Parathyroid adenoma (tissue), 2 donors: ENCODE measurements around the gene ALPP.

ENCODE experiments used
- H2AFZ ChIP-seq: fragments of 300-600 bp; sonication (generic); one replicate; pipeline ENCODE4 v1.7.0; 2017; ENCODE audit warnings: antibody characterized with exemption, mild to moderate bottlenecking
- H3K27ac ChIP-seq: fragments of 300-600 bp; sonication (generic); one replicate; pipeline ENCODE4 v1.7.0; 2017
- H3K27me3 ChIP-seq: fragments of 300-600 bp; sonication (generic); one replicate; pipeline ENCODE4 v1.7.0; 2017; ENCODE audit warnings: low read length; ENCODE audit not compliant: control insufficient read depth, insufficient read depth
- H3K36me3 ChIP-seq: fragments of 300-600 bp; sonication (generic); one replicate; pipeline ENCODE4 v1.7.0; 2017; ENCODE audit warnings: low read length; ENCODE audit not compliant: control insufficient read depth, insufficient read depth
- H3K4me1 ChIP-seq: fragments of 300-600 bp; sonication (generic); one replicate; pipeline ENCODE4 v1.7.0; 2017; ENCODE audit warnings: control low read depth
- H3K4me2 ChIP-seq: fragments of 300-600 bp; sonication (generic); one replicate; pipeline ENCODE4 v1.7.0; 2017; ENCODE audit warnings: low read length
- H3K4me3 ChIP-seq: fragments of 300-600 bp; sonication (generic); one replicate; pipeline ENCODE4 v1.7.0; 2017; ENCODE audit warnings: low read depth, low read length
- H3K79me2 ChIP-seq: fragments of 300-600 bp; sonication (generic); one replicate; pipeline ENCODE4 v1.7.0; 2017; ENCODE audit warnings: control low read depth
- H3K9ac ChIP-seq: fragments of 300-600 bp; sonication (generic); one replicate; pipeline ENCODE4 v1.7.0; 2017; ENCODE audit warnings: mild to moderate bottlenecking
- H3K9me3 ChIP-seq: fragments of 300-600 bp; sonication (generic); one replicate; pipeline ENCODE4 v1.7.0; 2017; ENCODE audit warnings: low read length; ENCODE audit not compliant: control insufficient read depth
- CTCF ChIP-seq: fragments of 300-600 bp; sonication (generic); IDR thresholded peaks from one replicate; pipeline ENCODE4 v1.7.0; 2017; ENCODE audit warnings: antibody characterized with exemption, mild to moderate bottlenecking
- donor health status: primary hyperparathyroidism.

ALPP gene

GRCh38 chr2:232339121-232340081 lies 39.1 kb upstream of the ALPP start:
- Histone ChIP-seq H3K4me2 (no peak overlapping the region), H3K27ac (no peak overlapping the region), H3K36me3 (no peaks in the 10 kb centered on the region), H3K79me2 (no peaks in the 10 kb centered on the region), H3K4me3 (no peak overlapping the region), H3K27me3 (no peaks in the 10 kb centered on the region), H3K4me1 (no peaks in the 10 kb centered on the region), H3K9ac (no peak overlapping the region), H2AFZ (no peak overlapping the region), H3K9me3 (no peaks in the 10 kb centered on the region)
- TF ChIP-seq CTCF: no peak

GRCh38 chr2:232340171-232340935 lies 38.2 kb upstream of the ALPP start:
- Histone ChIP-seq H3K79me2 (no peaks in the 10 kb centered on the region), H3K36me3 (no peaks in the 10 kb centered on the region)

GRCh38 chr2:232341061-232341738 lies 37.4 kb upstream of the ALPP start:
- Histone ChIP-seq H3K27me3 (no peaks in the 10 kb centered on the region), H3K36me3 (no peaks in the 10 kb centered on the region), H3K9me3 (no peaks in the 10 kb centered on the region), H3K4me1 (no peaks in the 10 kb centered on the region), H3K9ac (no peak overlapping the region), H3K79me2 (no peaks in the 10 kb centered on the region), H3K27ac (no peak overlapping the region), H2AFZ (no peak overlapping the region), H3K4me2 (no peak overlapping the region), H3K4me3 (no peak overlapping the region)
- no peak for TF ChIP-seq CTCF

More at GRCh38 chr2:232340171-232340935, 38.2 kb upstream of the ALPP start:
- Histone ChIP-seq H3K9me3 (no peaks in the 10 kb centered on the region), H3K9ac (no peak overlapping the region), H3K4me2 (no peak overlapping the region), H3K27me3 (no peaks in the 10 kb centered on the region), H3K4me3 (no peak overlapping the region), H3K4me1 (no peaks in the 10 kb centered on the region), H2AFZ (no peak overlapping the region), H3K27ac (no peak overlapping the region)
- TF ChIP-seq CTCF: no peak

- Histone ChIP-seq H3K27me3 (no peaks in the 10 kb centered on the region), H3K79me2 (no peaks in the 10 kb centered on the region), H3K4me1 (no peaks in the 10 kb centered on the region), H3K36me3 (no peaks in the 10 kb centered on the region), H3K9ac (no peak overlapping the region), H2AFZ (no peak overlapping the region), H3K4me2 (no peak overlapping the region), H3K4me3 (no peak overlapping the region), H3K27ac (no peak overlapping the region), H3K9me3 (no peaks in the 10 kb centered on the region)
- TF ChIP-seq CTCF: no peak
These were observed 36.8 kb upstream of the ALPP start for GRCh38 chr2:232341739-232342126.
